ENCODE measurements around the gene ZNF341.

ZNF341 gene

GRCh38 chr20:33824852-33825251 lies 93.1 kb downstream of the ZNF341 start:
- DNase-seq (ENCODE audit: low read depth in 2 of 2): no peak

GRCh38 chr20:33825340-33826269 lies 93.8 kb downstream of the ZNF341 start:
- DNase-seq (ENCODE audit: low read depth in 2 of 2): no peak

- DNase-seq (ENCODE audit: low read depth in 2 of 2): no peak
Observed at GRCh38 chr20:33826270-33826897, 94.6 kb downstream of the ZNF341 start.

- DNase-seq (ENCODE audit: low read depth in 2 of 2): no peak
Observed at GRCh38 chr20:33827109-33827508, 95.3 kb downstream of the ZNF341 start.

- DNase-seq (ENCODE audit: low read depth in 2 of 2): no peak
Observed at GRCh38 chr20:33827634-33828325, 96.0 kb downstream of the ZNF341 start.

- DNase-seq (ENCODE audit: low read depth in 2 of 2): no peak
Observed at GRCh38 chr20:33828326-33828844, 96.6 kb downstream of the ZNF341 start.

GRCh38 chr20:33828967-33829560 lies 97.3 kb downstream of the ZNF341 start:
- DNase-seq (ENCODE audit: low read depth in 2 of 2): no peak

- DNase-seq (ENCODE audit: low read depth in 2 of 2): no peak
Observed at GRCh38 chr20:33829636-33830035, 97.8 kb downstream of the ZNF341 start.

GRCh38 chr20:33830371-33830770 lies 98.6 kb downstream of the ZNF341 start:
- no peak for DNase-seq (ENCODE audit: low read depth in 2 of 2)

GRCh38 chr20:33832103-33832804 lies 100.5 kb downstream of the ZNF341 start:
- DNase-seq (ENCODE audit: low read depth in 2 of 2): no peak

GRCh38 chr20:33833333-33833732 lies 101.5 kb downstream of the ZNF341 start:
- DNase-seq (ENCODE audit: low read depth in 2 of 2): no peak

- DNase-seq (ENCODE audit: low read depth in 2 of 2): no peak
Observed at GRCh38 chr20:33835615-33836172, 103.9 kb downstream of the ZNF341 start.

- no peak for DNase-seq (ENCODE audit: low read depth in 2 of 2)
Observed at GRCh38 chr20:33836277-33836676, 104.5 kb downstream of the ZNF341 start.

- no peak for DNase-seq (ENCODE audit: low read depth in 2 of 2)
Observed at GRCh38 chr20:33837096-33837830, 105.5 kb downstream of the ZNF341 start.

GRCh38 chr20:33838035-33838864 lies 106.5 kb downstream of the ZNF341 start:
- no peak for DNase-seq (ENCODE audit: low read depth in 2 of 2)

GRCh38 chr20:33839591-33839990 lies 107.8 kb downstream of the ZNF341 start:
- no peak for DNase-seq (ENCODE audit: low read depth in 2 of 2)

GRCh38 chr20:33840160-33840559 lies 108.4 kb downstream of the ZNF341 start:
- no peak for DNase-seq (ENCODE audit: low read depth in 2 of 2)

GRCh38 chr20:33840759-33841435 lies 109.1 kb downstream of the ZNF341 start:
- DNase-seq (ENCODE audit: low read depth in 2 of 2): no peak

GRCh38 chr20:33841436-33841799 lies 109.6 kb downstream of the ZNF341 start:
- DNase-seq (ENCODE audit: low read depth in 2 of 2): no peak
